Gastrocnemius medialis (tissue), 4 donors: ENCODE data around the gene MRPL39.

ENCODE experiments used
- CTCF ChIP-seq, 5 experiments: fragments of 450-650 bp in 3 of 5; fragments of 200-600 bp in 2 of 5; sonication (generic) in 2 of 5; IDR thresholded peaks in 4 of 5; conservative IDR thresholded peaks in 1 of 5; 1 replicate in 4 of 5; 2 replicates in 1 of 5; pipeline ENCODE4 v1.5.1; 2016 to 2019; ENCODE audit warnings: antibody characterized with exemption in 5 of 5, mild to moderate bottlenecking in 3 of 5, moderate library complexity in 3 of 5
- POLR2A ChIP-seq, 2 donors: fragments of 450-650 bp; IDR thresholded peaks; one replicate each; pipeline ENCODE4 v1.6.1; 2017; ENCODE audit warnings: antibody characterized with exemption in 2 of 2, mild to moderate bottlenecking in 2 of 2, moderate library complexity in 2 of 2

GRCh38 chr21:25550352-25551120 lies 56.7 kb downstream of the MRPL39 start:
- TF ChIP-seq CTCF (IDR thresholded peaks at IDR 0.05 in 4 of 5, conservative IDR thresholded peaks at IDR 0.05 in 1 of 5) (no peak), POLR2A (IDR thresholded peaks at IDR 0.05) (no peak)
